NB4 (cell line): ENCODE measurements around the gene ADAMTSL3.

Experiments used
- CTCF ChIP-seq: IDR thresholded peaks from one replicate; pipeline ENCODE4 v1.5.1; 2012; ENCODE audit warnings: low read depth, low read length
- MAX ChIP-seq: IDR thresholded peaks from 2 replicates; pipeline ENCODE4 v1.6.1; 2011; ENCODE audit warnings: low read depth, low read length
- MYC ChIP-seq: IDR thresholded peaks from 2 replicates; pipeline ENCODE4 v1.6.1; 2011; ENCODE audit warnings: low read depth, low read length
- POLR2A ChIP-seq: IDR thresholded peaks from 2 replicates; pipeline ENCODE4 v1.6.1; 2011; ENCODE audit warnings: mild to moderate bottlenecking; ENCODE audit not compliant: insufficient read length; ENCODE audit errors: extremely low read depth

GRCh38 chr15:83880529-83880928 is 226.6 kb downstream of the ADAMTSL3 start:
- TF ChIP-seq POLR2A (no peak), CTCF (no peak), MYC (no peak), MAX (no peak)
